ENCODE data around the gene SCN7A. TPM values are rescaled to one million over a fixed set of nuclear protein-coding genes. Genes with fewer than 3 reads are reported as not detected.

Gene SCN7A
- total RNA-seq, 1 donor from 2014 or later: 0.36 TPM

DNA sequence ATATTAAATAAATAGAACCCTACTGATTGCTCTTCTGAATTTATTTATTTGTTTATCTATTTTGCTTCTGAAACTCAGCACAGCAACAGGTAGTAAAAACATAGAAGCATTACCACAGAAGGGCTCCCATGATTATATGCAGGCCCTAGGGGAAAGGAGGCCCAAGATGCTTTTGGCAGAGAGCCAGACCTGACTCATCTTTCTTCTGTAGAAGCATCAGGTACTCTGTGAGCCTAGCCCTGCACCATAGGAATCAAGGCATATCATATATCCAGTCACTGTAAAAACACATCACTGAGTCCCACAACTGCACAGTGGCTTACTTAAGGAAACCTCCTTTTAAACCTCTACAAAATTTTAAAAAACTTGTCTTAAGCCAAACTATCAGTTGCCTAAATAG, 120.1 kb downstream of the SCN7A start:
- H3K27me3 ChIP-seq (ENCODE audit: insufficient read depth, low read length): no peaks in the 10 kb centered on the region
- H3K4me2 ChIP-seq (ENCODE audit: low read length): peak overlapping the region; percentile 66
- Mint-ChIP-seq H3K27me3 (ENCODE audit: low read depth, unreplicated experiment) (no peaks in the 10 kb centered on the region), H3K4me3 (ENCODE audit: unreplicated experiment) (no peak overlapping the region), H3K4me1 (ENCODE audit: low read depth, unreplicated experiment) (peaks cover 13% of the 10 kb centered on the region), H3K36me3 (ENCODE audit: low read depth, unreplicated experiment) (no peaks in the 10 kb centered on the region), H3K9me3 (ENCODE audit: unreplicated experiment) (no peaks in the 10 kb centered on the region), H3K27ac (ENCODE audit: unreplicated experiment) (no peak overlapping the region)
- TF ChIP-seq EZH2 (IDR thresholded peaks at IDR 0.05; ENCODE audit: insufficient read depth, low read length): no peak
- TF ChIP-seq, protein P1, sequence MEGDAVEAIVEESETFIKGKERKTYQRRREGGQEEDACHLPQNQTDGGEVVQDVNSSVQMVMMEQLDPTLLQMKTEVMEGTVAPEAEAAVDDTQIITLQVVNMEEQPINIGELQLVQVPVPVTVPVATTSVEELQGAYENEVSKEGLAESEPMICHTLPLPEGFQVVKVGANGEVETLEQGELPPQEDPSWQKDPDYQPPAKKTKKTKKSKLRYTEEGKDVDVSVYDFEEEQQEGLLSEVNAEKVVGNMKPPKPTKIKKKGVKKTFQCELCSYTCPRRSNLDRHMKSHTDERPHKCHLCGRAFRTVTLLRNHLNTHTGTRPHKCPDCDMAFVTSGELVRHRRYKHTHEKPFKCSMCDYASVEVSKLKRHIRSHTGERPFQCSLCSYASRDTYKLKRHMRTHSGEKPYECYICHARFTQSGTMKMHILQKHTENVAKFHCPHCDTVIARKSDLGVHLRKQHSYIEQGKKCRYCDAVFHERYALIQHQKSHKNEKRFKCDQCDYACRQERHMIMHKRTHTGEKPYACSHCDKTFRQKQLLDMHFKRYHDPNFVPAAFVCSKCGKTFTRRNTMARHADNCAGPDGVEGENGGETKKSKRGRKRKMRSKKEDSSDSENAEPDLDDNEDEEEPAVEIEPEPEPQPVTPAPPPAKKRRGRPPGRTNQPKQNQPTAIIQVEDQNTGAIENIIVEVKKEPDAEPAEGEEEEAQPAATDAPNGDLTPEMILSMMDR (IDR thresholded peaks at IDR 0.05; ENCODE audit: insufficient read depth, low read depth, low read length): no peak
- H3K9ac ChIP-seq (ENCODE audit: low read length): no peak overlapping the region
- peaks cover 6% of the 10 kb centered on the region for H3K79me2 ChIP-seq (ENCODE audit: insufficient read depth, low read length)
- H4K20me1 ChIP-seq (ENCODE audit: insufficient read depth, low read length): no peaks in the 10 kb centered on the region
- no peaks in the 10 kb centered on the region for H3K36me3 ChIP-seq (ENCODE audit: insufficient read depth, low read length)
- H2AFZ ChIP-seq (ENCODE audit: low read depth, low read length): no peak overlapping the region
- FAIRE-seq: no peak
- H3K4me1 ChIP-seq (ENCODE audit: insufficient read depth, low read length): peaks cover 5% of the 10 kb centered on the region
- peak overlapping the region; percentile 15 for H3K4me3 ChIP-seq (ENCODE audit: insufficient read depth, low read depth, low read length)
- DNase-seq (ENCODE audit: low read depth): peak; percentile 77
- no peak overlapping the region for H3K27ac ChIP-seq (ENCODE audit: low read depth, low read length)
- no peaks in the 10 kb centered on the region for H3K9me3 ChIP-seq (ENCODE audit: insufficient read depth, low read depth, low read length)

DNA sequence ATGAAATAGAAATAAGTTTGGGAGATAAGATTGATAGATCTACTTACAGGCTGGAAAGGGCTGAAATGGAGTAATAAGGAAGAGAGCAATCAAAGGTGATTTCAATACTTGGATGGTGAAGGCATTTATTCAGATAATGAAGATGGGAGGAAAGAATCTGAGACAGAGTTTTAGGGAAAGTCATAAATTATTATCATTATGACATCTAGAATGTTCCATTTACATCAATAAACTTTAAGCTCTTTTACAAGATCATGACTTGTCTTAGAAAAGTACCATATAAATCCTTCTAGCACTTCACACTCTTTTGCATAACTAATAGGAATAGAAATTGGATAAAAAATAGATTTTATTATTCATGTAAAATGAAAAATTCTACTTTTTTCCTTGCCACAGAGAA, 120.5 kb downstream of the SCN7A start:
- peak overlapping the region; percentile 30 for H3K4me2 ChIP-seq (ENCODE audit: low read length)
- H3K79me2 ChIP-seq (ENCODE audit: insufficient read depth, low read length): peaks cover 6% of the 10 kb centered on the region
- Mint-ChIP-seq H3K4me1 (ENCODE audit: low read depth, unreplicated experiment) (peaks cover 13% of the 10 kb centered on the region), H3K4me3 (ENCODE audit: unreplicated experiment) (no peak overlapping the region), H3K9me3 (ENCODE audit: unreplicated experiment) (no peaks in the 10 kb centered on the region), H3K36me3 (ENCODE audit: low read depth, unreplicated experiment) (no peaks in the 10 kb centered on the region), H3K27me3 (ENCODE audit: low read depth, unreplicated experiment) (no peaks in the 10 kb centered on the region), H3K27ac (ENCODE audit: unreplicated experiment) (no peak overlapping the region)
- no peaks in the 10 kb centered on the region for H4K20me1 ChIP-seq (ENCODE audit: insufficient read depth, low read length)
- no peak overlapping the region for H3K4me3 ChIP-seq (ENCODE audit: insufficient read depth, low read depth, low read length)
- DNase-seq (ENCODE audit: low read depth): no peak
- H3K27me3 ChIP-seq (ENCODE audit: insufficient read depth, low read length): no peaks in the 10 kb centered on the region
- no peak for FAIRE-seq
- no peaks in the 10 kb centered on the region for H3K36me3 ChIP-seq (ENCODE audit: insufficient read depth, low read length)
- no peaks in the 10 kb centered on the region for H3K9me3 ChIP-seq (ENCODE audit: insufficient read depth, low read depth, low read length)
- no peak overlapping the region for H3K27ac ChIP-seq (ENCODE audit: low read depth, low read length)
- H3K4me1 ChIP-seq (ENCODE audit: insufficient read depth, low read length): peaks cover 5% of the 10 kb centered on the region
- no peak overlapping the region for H2AFZ ChIP-seq (ENCODE audit: low read depth, low read length)
- no peak for TF ChIP-seq EZH2 (IDR thresholded peaks at IDR 0.05; ENCODE audit: insufficient read depth, low read length)
- TF ChIP-seq, protein P1 (IDR thresholded peaks at IDR 0.05; ENCODE audit: insufficient read depth, low read depth, low read length): no peak
- no peak overlapping the region for H3K9ac ChIP-seq (ENCODE audit: low read length)

DNA sequence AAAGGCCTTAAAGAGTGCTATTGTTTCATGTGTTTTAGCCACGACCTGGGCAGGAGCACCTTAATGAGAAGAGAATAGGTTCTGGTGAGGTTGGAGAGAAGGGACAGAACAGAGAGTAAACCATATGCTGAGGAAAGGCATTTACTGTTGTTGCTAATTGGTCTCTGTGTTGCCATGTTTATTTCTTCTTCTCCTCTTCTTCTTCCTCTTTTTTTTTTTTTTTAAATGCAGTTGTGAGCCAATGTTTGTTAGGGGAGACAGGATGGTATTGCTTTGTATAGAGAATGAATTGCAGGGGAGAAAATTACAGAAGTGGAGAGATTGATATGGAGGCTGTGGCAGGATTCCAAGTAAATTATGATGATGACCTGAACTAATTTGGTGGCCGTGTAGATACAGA, 120.9 kb downstream of the SCN7A start:
- no peak for FAIRE-seq
- no peaks in the 10 kb centered on the region for H3K9me3 Mint-ChIP-seq (ENCODE audit: unreplicated experiment)
- H2AFZ ChIP-seq (ENCODE audit: low read depth, low read length): no peak overlapping the region
- no peak overlapping the region for H3K27ac ChIP-seq (ENCODE audit: low read depth, low read length)
- H3K27me3 Mint-ChIP-seq (ENCODE audit: low read depth, unreplicated experiment): no peaks in the 10 kb centered on the region
- H3K4me3 Mint-ChIP-seq (ENCODE audit: unreplicated experiment): no peak overlapping the region
- peaks cover 6% of the 10 kb centered on the region for H3K79me2 ChIP-seq (ENCODE audit: insufficient read depth, low read length)
- H3K4me3 ChIP-seq (ENCODE audit: insufficient read depth, low read depth, low read length): no peak overlapping the region
- H3K4me1 ChIP-seq (ENCODE audit: insufficient read depth, low read length): peaks cover 5% of the 10 kb centered on the region
- H3K9me3 ChIP-seq (ENCODE audit: insufficient read depth, low read depth, low read length): no peaks in the 10 kb centered on the region
- H3K27ac Mint-ChIP-seq (ENCODE audit: unreplicated experiment): no peak overlapping the region
- H3K4me2 ChIP-seq (ENCODE audit: low read length): peak overlapping the region; percentile 30
- H3K27me3 ChIP-seq (ENCODE audit: insufficient read depth, low read length): no peaks in the 10 kb centered on the region
- peaks cover 13% of the 10 kb centered on the region for H3K4me1 Mint-ChIP-seq (ENCODE audit: low read depth, unreplicated experiment)
- no peaks in the 10 kb centered on the region for H4K20me1 ChIP-seq (ENCODE audit: insufficient read depth, low read length)
- DNase-seq (ENCODE audit: low read depth): no peak
- H3K36me3 ChIP-seq (ENCODE audit: insufficient read depth, low read length): no peaks in the 10 kb centered on the region
- H3K36me3 Mint-ChIP-seq (ENCODE audit: low read depth, unreplicated experiment): no peaks in the 10 kb centered on the region
- TF ChIP-seq, protein P1 (IDR thresholded peaks at IDR 0.05; ENCODE audit: insufficient read depth, low read depth, low read length): no peak
- no peak for TF ChIP-seq EZH2 (IDR thresholded peaks at IDR 0.05; ENCODE audit: insufficient read depth, low read length)
- H3K9ac ChIP-seq (ENCODE audit: low read length): no peak overlapping the region
